Activated CD4-positive, alpha-beta T cell treated with anti-CD3 and anti-CD28 coated beads for 36 hours (primary cell): Measurements from ENCODE around the gene GAS6. TPM values are rescaled to one million over a fixed set of nuclear protein-coding genes. Genes with fewer than 3 reads are reported as not detected.

Source experiments
- ATAC-seq: fragments of 200-7000 bp; cut with Tn5 transposase; one replicate; pipeline ENCODE4 v1.10.0; 2021; ENCODE audit warnings: mild to moderate bottlenecking, moderate library complexity
- CTCF ChIA-PET: fragments of 350-600 bp; sonication (Branson Sonifier 250); formaldehyde crosslinking; loops from one replicate; lab custom pipeline; 2021; ENCODE audit warnings: antibody characterized with exemption; lab: Charles Lee
- POLR2A ChIA-PET: fragments of 350-600 bp; sonication (Branson Sonifier 250); formaldehyde crosslinking; loops from one replicate; lab custom pipeline; 2021; ENCODE audit warnings: antibody characterized with exemption, inconsistent platforms; lab: Charles Lee
- DNase-seq: peaks from one replicate; pipeline ENCODE4 v3.0.0-alpha.2; 2020
- H3K27ac Mint-ChIP-seq: one replicate; pipeline ENCODE4 v1.8.0; 2021; ENCODE audit warnings: mixed read lengths
- H3K27me3 Mint-ChIP-seq: one replicate; pipeline ENCODE4 v1.8.0; 2021; ENCODE audit warnings: mixed read lengths
- H3K36me3 Mint-ChIP-seq: one replicate; pipeline ENCODE4 v1.8.0; 2021; ENCODE audit warnings: low read depth, mixed read lengths
- H3K4me1 Mint-ChIP-seq: one replicate; pipeline ENCODE4 v1.8.0; 2021; ENCODE audit warnings: mixed read lengths
- H3K4me3 Mint-ChIP-seq: one replicate; pipeline ENCODE4 v1.8.0; 2021; ENCODE audit warnings: mild to moderate bottlenecking, moderate library complexity, mixed read lengths
- H3K9me3 Mint-ChIP-seq: one replicate; pipeline ENCODE4 v1.8.0; 2021; ENCODE audit warnings: low read depth, mixed read lengths
- intact Hi-C, 2 experiments: fragments of 100-400 bp; cut with DNase I in 1 of 2; cut with micrococcal nuclease in 1 of 2; formaldehyde crosslinking; loops; one replicate each; pipeline versions ENCODE4 v1.14.2 to v1.15.1; 2022 to 2024; cut with DNase I, micrococcal nuclease
- total RNA-seq, 2 experiments: library from RNA; stranded (reverse); gene quantifications; one replicate each; pipeline ENCODE4 v1.2.3, GENCODE V29; 2021

GAS6 gene
- total RNA-seq, 2 experiments from 2014 or later: 0.54 to 0.73 TPM

- no peaks in the 10 kb centered on the region for H3K9me3 Mint-ChIP-seq
- H3K36me3 Mint-ChIP-seq: no peaks in the 10 kb centered on the region
- intact Hi-C loops: no loop called here
- H3K27me3 Mint-ChIP-seq: no peaks in the 10 kb centered on the region
- DNase-seq (no peak), ATAC-seq (no peak)
- H3K27ac Mint-ChIP-seq: no peak overlapping the region
- CTCF ChIA-PET: no interaction called here
- H3K4me1 Mint-ChIP-seq: peaks cover 6% of the 10 kb centered on the region
- POLR2A ChIA-PET: no interaction called here
- no peak overlapping the region for H3K4me3 Mint-ChIP-seq
Observed at GRCh38 chr13:113848020-113848419, 15.9 kb downstream of the GAS6 start.

GRCh38 chr13:113846636-113847318 lies 17.1 kb downstream of the GAS6 start:
- Mint-ChIP-seq H3K27me3 (no peaks in the 10 kb centered on the region), H3K27ac (no peak overlapping the region), H3K4me3 (no peak overlapping the region), H3K9me3 (no peaks in the 10 kb centered on the region), H3K36me3 (no peaks in the 10 kb centered on the region), H3K4me1 (peaks cover 9% of the 10 kb centered on the region)
- ChIA-PET CTCF (interaction anchor here (0.6 to 1.1 kb wide), 2 partner anchors 8 to 379 kb away, joined by 3 read pairs; no protein-coding TSS in a partner anchor), POLR2A (no interaction called here)
- DNase-seq (no peak), ATAC-seq (no peak)
- intact Hi-C loops: no loop called here

GRCh38 chr13:113845723-113846635 lies 17.9 kb downstream of the GAS6 start:
- POLR2A ChIA-PET: no interaction called here
- H3K4me3 Mint-ChIP-seq: no peak overlapping the region
- DNase-seq: no peak
- H3K27me3 Mint-ChIP-seq: no peaks in the 10 kb centered on the region
- no peaks in the 10 kb centered on the region for H3K9me3 Mint-ChIP-seq
- no peaks in the 10 kb centered on the region for H3K36me3 Mint-ChIP-seq
- peaks cover 12% of the 10 kb centered on the region for H3K4me1 Mint-ChIP-seq
- intact Hi-C loops: no loop called here
- CTCF ChIA-PET: interaction anchor here (1.1 kb wide), 1 partner anchor 380 kb away, joined by 3 read pairs; no protein-coding TSS in a partner anchor
- H3K27ac Mint-ChIP-seq: no peak overlapping the region
- peak; percentile 10 for ATAC-seq

- intact Hi-C loops: no loop called here
- no peak overlapping the region for H3K4me3 Mint-ChIP-seq
- no peaks in the 10 kb centered on the region for H3K27me3 Mint-ChIP-seq
- DNase-seq: no peak
- ChIA-PET POLR2A (no interaction called here), CTCF (interaction anchor here (0.5 kb wide), 1 partner anchor 324 kb away, joined by 4 read pairs; no protein-coding TSS in a partner anchor)
- peaks cover 12% of the 10 kb centered on the region for H3K4me1 Mint-ChIP-seq
- ATAC-seq: no peak
- no peaks in the 10 kb centered on the region for H3K9me3 Mint-ChIP-seq
- no peaks in the 10 kb centered on the region for H3K36me3 Mint-ChIP-seq
- no peak overlapping the region for H3K27ac Mint-ChIP-seq
Observed at GRCh38 chr13:113845055-113845454, 18.8 kb downstream of the GAS6 start.

- ChIA-PET POLR2A (no interaction called here), CTCF (no interaction called here)
- Mint-ChIP-seq H3K4me3 (no peak overlapping the region), H3K4me1 (peaks cover 12% of the 10 kb centered on the region), H3K27ac (no peak overlapping the region), H3K27me3 (no peaks in the 10 kb centered on the region), H3K9me3 (no peaks in the 10 kb centered on the region), H3K36me3 (no peaks in the 10 kb centered on the region)
- intact Hi-C loops: no loop called here
- DNase-seq (no peak), ATAC-seq (no peak)
Observed at GRCh38 chr13:113843864-113844556, 19.9 kb downstream of the GAS6 start.

- ChIA-PET CTCF (no interaction called here), POLR2A (no interaction called here)
- ATAC-seq: no peak
- intact Hi-C loops: no loop called here
- H3K27ac Mint-ChIP-seq: no peak overlapping the region
- no peaks in the 10 kb centered on the region for H3K9me3 Mint-ChIP-seq
- no peaks in the 10 kb centered on the region for H3K36me3 Mint-ChIP-seq
- no peak for DNase-seq
- H3K4me1 Mint-ChIP-seq: peaks cover 12% of the 10 kb centered on the region
- no peaks in the 10 kb centered on the region for H3K27me3 Mint-ChIP-seq
- H3K4me3 Mint-ChIP-seq: no peak overlapping the region
Observed at GRCh38 chr13:113843063-113843654, 20.7 kb downstream of the GAS6 start.

GRCh38 chr13:113842336-113843062 lies 21.4 kb downstream of the GAS6 start:
- ATAC-seq (no peak), DNase-seq (no peak)
- intact Hi-C loops: no loop called here

GRCh38 chr13:113841353-113841650 lies 22.6 kb downstream of the GAS6 start:
- no peaks in the 10 kb centered on the region for H3K36me3 Mint-ChIP-seq
- ChIA-PET POLR2A (no interaction called here), CTCF (interaction anchor here (0.9 kb wide), 1 partner anchor 234 kb away, joined by 3 read pairs; no protein-coding TSS in a partner anchor)
- H3K4me1 Mint-ChIP-seq: peaks cover 12% of the 10 kb centered on the region
- intact Hi-C loops: no loop called here
- no peak overlapping the region for H3K4me3 Mint-ChIP-seq
- H3K9me3 Mint-ChIP-seq: no peaks in the 10 kb centered on the region
- DNase-seq: no peak
- ATAC-seq: no peak
- no peak overlapping the region for H3K27ac Mint-ChIP-seq
- no peaks in the 10 kb centered on the region for H3K27me3 Mint-ChIP-seq

More at GRCh38 chr13:113842336-113843062, 21.4 kb downstream of the GAS6 start:
- CTCF ChIA-PET: no interaction called here
- Mint-ChIP-seq H3K36me3 (no peaks in the 10 kb centered on the region), H3K4me1 (peaks cover 12% of the 10 kb centered on the region), H3K9me3 (no peaks in the 10 kb centered on the region), H3K4me3 (no peak overlapping the region), H3K27ac (no peak overlapping the region), H3K27me3 (no peaks in the 10 kb centered on the region)
- POLR2A ChIA-PET: no interaction called here

- Mint-ChIP-seq H3K4me3 (no peak overlapping the region), H3K36me3 (no peaks in the 10 kb centered on the region), H3K27me3 (no peaks in the 10 kb centered on the region), H3K4me1 (peaks cover 9% of the 10 kb centered on the region), H3K27ac (no peak overlapping the region), H3K9me3 (no peaks in the 10 kb centered on the region)
- CTCF ChIA-PET: interaction anchor here (0.9 kb wide), 1 partner anchor 234 kb away, joined by 3 read pairs; no protein-coding TSS in a partner anchor
- intact Hi-C loops: no loop called here
- DNase-seq (no peak), ATAC-seq (no peak)
- POLR2A ChIA-PET: interaction anchor here (0.6 kb wide), 1 partner anchor 316 kb away, joined by 3 read pairs; no protein-coding TSS in a partner anchor
Observed at GRCh38 chr13:113840541-113841352, 23.1 kb downstream of the GAS6 start.

- ChIA-PET CTCF (no interaction called here), POLR2A (interaction anchor here (0.6 kb wide), 1 partner anchor 317 kb away, joined by 3 read pairs; no protein-coding TSS in a partner anchor)
- no peaks in the 10 kb centered on the region for H3K27me3 Mint-ChIP-seq
- no peak overlapping the region for H3K27ac Mint-ChIP-seq
- H3K9me3 Mint-ChIP-seq: no peaks in the 10 kb centered on the region
- intact Hi-C loops: no loop called here
- H3K36me3 Mint-ChIP-seq: no peaks in the 10 kb centered on the region
- ATAC-seq (no peak), DNase-seq (no peak)
- peaks cover 8% of the 10 kb centered on the region for H3K4me1 Mint-ChIP-seq
- H3K4me3 Mint-ChIP-seq: no peak overlapping the region
Observed at GRCh38 chr13:113839536-113840204, 24.2 kb downstream of the GAS6 start.
